CD4-positive, alpha-beta T cell treated with Interleukin-6 at 100 ng/mL for 8 hours (primary cell): ENCODE results near the gene FCRLA.
"Not testable (repeated sequence)": the region's sequence is repeated elsewhere in the genome, so short reads cannot be mapped to it uniquely, and the experiment has no call there.

Experiments
- DNase-seq: peaks from one replicate; pipeline ENCODE4 v3.0.0-alpha.2; 2020; ENCODE audit warnings: mixed read lengths, low spot score

FCRLA gene, protein sequence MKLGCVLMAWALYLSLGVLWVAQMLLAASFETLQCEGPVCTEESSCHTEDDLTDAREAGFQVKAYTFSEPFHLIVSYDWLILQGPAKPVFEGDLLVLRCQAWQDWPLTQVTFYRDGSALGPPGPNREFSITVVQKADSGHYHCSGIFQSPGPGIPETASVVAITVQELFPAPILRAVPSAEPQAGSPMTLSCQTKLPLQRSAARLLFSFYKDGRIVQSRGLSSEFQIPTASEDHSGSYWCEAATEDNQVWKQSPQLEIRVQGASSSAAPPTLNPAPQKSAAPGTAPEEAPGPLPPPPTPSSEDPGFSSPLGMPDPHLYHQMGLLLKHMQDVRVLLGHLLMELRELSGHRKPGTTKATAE

GRCh38 chr1:161706482-161707347, at the start of gene FCRLA:
Gene FCRLA, plus strand, starts transcription at chr1:161707229. Its CDS starts 36 bp downstream, at chr1:161707265.
- DNase-seq, result no peak

DNA sequence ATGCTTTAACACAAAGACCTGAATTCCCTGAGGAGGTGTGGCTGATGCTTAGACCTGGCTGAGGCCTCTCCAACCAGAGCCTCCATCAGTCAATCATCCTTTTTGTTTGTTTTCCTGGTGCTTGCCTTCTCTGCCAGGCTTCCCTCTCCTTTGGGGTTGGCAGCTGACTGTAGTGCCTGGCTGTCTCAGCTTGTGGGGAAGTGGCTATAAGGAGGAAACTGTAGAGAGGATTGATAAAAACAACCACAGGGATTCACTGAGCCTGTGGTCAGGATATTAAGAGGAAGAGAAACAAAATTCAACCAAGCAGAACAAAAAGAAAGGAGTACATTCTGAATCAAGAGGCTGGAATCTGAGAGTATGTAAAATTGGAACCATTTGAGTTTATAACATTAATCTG, 48.5 kb upstream of the FCRLA start:
- not testable (repeated sequence) for DNase-seq

- not testable (repeated sequence) for DNase-seq
Measured at GRCh38 chr1:161661660-161662311, 45.2 kb upstream of the FCRLA start.

GRCh38 chr1:161662684-161663339, 44.2 kb upstream of the FCRLA start, which contains the start of gene FCGR2B:
Gene FCGR2B, plus strand, starts transcription at chr1:161663143. Its CDS starts 99 bp downstream, at chr1:161663242.
- DNase-seq, result not testable (repeated sequence)

DNA sequence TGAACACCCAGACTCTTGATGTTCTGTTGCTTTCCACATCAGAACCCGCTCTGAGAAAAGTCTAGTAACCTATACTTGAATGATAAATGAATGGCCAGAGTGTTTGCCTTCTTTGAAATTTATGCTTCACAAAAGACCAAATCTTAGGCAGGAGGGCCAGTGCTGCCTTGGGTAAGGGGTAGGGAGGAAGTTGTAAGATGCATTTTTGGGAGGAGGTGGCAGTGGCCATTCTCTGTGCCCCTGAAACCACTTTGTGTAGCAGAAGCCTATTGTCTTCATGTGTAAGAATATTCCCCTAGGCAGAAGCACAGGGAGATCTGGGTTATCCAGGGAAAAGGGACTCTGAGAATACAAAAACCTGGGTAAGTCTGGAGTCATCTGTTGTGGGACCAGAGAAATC, 43.5 kb upstream of the FCRLA start:
- not testable (repeated sequence) for DNase-seq

GRCh38 chr1:161664689-161665088, 42.3 kb upstream of the FCRLA start:
- not testable (repeated sequence) for DNase-seq

DNA sequence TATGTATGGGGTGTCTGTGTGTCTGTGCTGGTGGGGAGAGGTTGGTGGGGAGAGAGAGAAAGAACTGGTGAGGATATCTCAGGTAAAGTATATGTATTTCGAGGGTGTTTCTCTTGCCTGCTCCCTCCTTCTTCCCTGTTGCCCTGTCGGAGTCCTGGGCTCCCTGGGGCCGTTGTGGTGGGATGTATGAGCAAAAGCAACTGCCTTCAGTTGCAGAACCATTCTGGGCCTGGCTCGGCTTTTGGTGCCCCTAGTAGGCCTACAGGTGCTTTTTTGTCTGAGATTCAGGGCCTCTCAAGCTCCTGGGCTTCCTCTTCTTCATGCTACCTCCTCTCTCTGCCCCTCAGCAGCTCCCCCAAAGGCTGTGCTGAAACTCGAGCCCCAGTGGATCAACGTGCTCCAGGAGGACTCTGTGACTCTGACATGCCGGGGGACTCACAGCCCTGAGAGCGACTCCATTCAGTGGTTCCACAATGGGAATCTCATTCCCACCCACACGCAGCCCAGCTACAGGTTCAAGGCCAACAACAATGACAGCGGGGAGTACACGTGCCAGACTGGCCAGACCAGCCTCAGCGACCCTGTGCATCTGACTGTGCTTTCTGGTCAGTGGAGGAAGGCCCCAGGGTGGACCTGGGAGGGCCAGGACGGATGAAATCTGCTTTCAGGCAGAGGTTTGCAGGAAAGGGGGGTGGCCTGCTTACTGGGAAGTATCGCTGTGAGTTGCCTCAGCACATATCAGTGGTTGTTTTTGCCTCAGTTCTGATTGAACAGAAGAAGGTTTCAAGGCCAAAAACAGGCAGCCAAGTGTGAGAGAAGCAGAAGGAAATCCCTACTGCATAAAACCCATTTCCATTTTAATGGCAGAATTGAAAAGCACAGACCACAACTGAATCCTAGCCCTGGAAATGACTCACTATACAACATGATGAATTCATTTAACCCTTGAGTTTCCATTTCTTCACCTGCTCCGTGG, 35.7 kb upstream of the FCRLA start:
- DNase-seq, result not testable (repeated sequence)

- DNase-seq, result not testable (repeated sequence)
Measured at GRCh38 chr1:161673437-161673836, 33.6 kb upstream of the FCRLA start.

GRCh38 chr1:161674447-161674846, 32.6 kb upstream of the FCRLA start:
- not testable (repeated sequence) for DNase-seq

DNA sequence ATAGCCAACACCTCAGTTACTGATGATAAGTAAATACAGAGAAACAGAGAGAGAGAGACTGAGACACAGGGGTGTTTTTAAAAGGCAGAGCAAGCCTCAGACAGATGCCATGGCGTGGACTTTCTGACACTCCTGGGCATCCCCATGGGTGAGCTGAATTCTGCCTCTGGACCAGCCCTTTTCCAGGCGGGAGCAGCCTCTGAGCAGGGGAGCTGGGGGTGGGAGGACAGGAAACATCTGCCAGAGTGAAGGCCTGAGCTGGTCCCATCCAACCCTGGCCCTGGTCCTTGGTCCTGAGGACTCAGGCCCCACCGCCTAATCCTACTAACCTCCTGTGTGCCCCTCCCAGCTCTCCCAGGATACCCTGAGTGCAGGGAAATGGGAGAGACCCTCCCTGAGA, 32.1 kb upstream of the FCRLA start:
- DNase-seq, result not testable (repeated sequence)

DNA sequence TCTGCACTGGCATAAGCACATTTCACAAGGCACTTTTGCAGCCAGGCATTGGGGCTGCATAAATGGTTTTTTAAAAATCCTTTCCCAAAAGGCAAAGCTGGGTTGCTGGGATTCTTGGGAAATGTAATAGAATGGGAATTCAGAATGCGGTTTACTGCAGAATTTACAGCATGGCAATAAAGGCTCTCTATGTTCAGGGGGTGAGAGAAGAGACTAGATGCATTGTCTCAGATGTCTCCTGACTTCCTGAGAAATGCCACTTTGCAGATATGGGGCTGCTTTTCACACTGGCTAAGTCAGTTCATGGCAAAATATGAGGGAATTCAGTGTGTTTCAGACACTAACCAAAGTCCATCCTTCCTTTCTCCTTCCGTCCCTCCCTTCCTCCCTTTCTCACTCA, 30.6 kb upstream of the FCRLA start:
- DNase-seq, result no peak

DNA sequence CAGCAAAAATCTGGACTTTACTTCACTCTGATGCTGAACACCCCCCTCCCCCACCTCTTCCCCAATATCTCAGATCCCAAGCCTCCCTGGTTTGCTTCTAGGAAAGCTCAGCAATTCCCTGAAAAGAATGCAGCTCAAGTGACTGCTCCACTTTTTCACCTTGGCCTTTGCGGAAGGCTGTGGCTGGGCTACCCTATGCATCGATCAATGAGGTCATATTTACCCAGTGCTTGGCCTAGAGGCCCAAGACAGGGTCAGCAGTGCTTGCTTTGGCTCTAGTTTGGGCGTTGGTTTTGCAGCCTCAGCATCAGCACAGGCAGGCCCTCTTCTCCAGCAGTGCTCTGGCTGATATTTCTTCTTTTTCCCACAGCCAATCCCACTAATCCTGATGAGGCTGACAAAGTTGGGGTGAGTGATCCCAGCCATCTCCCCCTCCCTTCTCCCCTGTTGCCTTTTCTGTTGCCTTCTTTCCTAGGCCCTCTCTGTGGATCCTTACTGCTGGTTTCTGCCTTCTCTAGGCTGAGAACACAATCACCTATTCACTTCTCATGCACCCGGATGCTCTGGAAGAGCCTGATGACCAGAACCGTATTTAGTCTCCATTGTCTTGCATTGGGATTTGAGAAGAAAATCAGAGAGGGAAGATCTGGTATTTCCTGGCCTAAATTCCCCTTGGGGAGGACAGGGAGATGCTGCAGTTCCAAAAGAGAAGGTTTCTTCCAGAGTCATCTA, 29.9 kb upstream of the FCRLA start:
- no peak for DNase-seq

GRCh38 chr1:161678500-161678899, 28.5 kb upstream of the FCRLA start:
- DNase-seq, result no peak

DNA sequence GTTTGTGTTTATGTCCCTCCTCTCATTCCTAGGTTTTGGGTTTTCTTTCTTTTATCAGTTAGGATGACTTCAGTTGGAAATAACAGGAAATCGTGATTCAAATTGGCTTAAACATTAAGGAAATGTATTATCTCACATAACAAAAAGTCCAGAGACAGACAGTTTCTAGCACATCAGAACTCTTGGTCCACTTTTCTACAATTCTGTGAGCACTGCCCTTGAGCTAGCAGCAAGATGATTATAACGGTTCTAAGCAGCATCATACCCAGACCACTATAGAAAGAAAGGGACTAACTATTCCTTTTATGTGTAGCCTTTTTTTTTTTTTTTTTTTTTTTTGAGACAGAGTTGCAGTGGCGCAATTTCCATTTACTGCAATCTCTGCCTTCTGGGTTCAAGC, 25.1 kb upstream of the FCRLA start:
- DNase-seq, result no peak

DNA sequence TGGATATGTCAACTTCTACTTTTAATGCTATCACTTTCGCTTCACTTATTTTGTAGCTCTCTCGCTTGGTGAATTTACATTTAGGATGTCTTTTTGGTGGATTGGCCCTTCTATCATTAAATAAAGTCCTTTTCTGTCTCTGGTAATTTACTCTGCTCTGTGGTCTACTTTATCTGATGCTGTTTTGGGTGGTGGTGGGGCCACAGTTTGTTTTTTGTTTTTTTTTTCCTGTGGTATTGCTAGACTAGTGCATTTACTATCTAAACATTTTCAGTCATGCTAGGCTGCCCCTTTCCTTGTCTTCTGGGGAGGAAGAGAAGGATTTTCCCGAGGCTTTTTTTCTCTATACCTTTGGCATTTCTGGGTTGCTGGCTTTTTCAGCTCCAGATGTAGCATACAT, 18.1 kb upstream of the FCRLA start:
- no peak for DNase-seq

DNA sequence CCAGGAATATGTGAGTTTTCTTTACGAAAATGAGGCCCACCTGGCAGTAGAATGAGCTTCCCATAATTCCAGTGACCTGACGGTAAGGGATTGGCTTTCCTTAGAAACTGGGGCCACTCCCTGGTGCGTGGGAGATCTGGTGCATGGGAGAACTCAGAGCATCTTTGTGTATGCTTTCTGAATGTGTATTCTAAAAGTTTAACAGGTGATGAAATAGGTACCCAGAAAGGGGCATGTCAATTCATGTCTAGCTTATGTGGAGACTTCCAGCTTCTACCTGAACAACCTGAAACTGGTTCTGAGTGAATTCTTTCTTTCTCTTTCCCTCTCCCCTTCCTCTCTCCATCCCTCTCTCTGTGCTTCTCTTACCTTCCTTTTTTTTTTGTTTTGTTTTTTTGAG, 15.2 kb upstream of the FCRLA start:
- no peak for DNase-seq

DNA sequence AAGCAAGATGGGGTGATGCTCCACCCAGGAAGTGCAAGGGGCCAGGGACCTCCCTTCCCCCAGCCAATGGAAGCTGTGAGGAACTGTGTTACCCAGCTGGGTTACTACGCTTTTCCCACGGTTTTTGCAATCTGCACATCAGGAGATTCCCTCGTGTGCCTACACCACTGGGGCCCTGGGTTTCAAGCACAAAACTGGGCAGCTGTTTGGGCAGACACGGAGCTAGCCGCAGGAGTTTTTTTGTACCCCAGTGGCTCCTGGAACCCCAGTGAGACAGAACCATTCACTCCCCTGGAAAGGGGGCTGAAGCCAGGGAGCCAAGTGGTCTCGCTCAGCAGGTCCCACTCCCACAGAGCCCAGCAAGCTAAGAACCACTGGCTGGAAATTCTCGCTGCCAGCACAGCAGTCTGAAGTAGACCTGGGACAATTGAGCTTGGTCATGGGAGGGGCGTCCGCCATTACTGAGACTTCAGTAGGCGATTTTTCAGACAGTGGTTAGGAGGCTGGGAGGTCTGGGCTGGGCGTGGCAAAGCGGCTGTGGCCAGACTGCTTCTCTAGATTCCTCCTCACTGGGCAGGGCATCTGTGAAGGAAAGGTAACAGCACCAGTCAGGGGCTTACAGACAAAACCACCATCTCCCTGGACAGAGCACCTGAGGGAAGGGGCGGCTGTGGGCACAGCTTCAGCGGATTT, 13.9 kb upstream of the FCRLA start:
- not testable (repeated sequence) for DNase-seq

GRCh38 chr1:161698302-161698701, 8.7 kb upstream of the FCRLA start:
- DNase-seq, result not testable (repeated sequence)

- no peak for DNase-seq
Measured at GRCh38 chr1:161702250-161702649, 4.8 kb upstream of the FCRLA start.
